ENCODE measurements around the gene BLID. TPM values are rescaled to one million over a fixed set of nuclear protein-coding genes. Genes with fewer than 3 reads are reported as not detected.

BLID gene
- polyA plus RNA-seq, 1 donor = not detected

- DNase-seq = no peak
Measured at GRCh38 chr11:122140500-122140899, 24.5 kb upstream of the BLID start.

- DNase-seq = no peak
Measured at GRCh38 chr11:122139595-122139866, 23.5 kb upstream of the BLID start.

GRCh38 chr11:122138744-122139594 lies 23.0 kb upstream of the BLID start:
- no peak for DNase-seq

GRCh38 chr11:122137078-122137793 lies 21.2 kb upstream of the BLID start:
- DNase-seq = no peak

GRCh38 chr11:122131126-122131525 lies 15.1 kb upstream of the BLID start:
- no peak for DNase-seq

- no peak for DNase-seq
Measured at GRCh38 chr11:122128146-122128545, 12.1 kb upstream of the BLID start.

- DNase-seq = no peak
Measured at GRCh38 chr11:122127020-122127419, 11.0 kb upstream of the BLID start.

GRCh38 chr11:122126024-122126688 lies 10.1 kb upstream of the BLID start:
- no peak for DNase-seq

- DNase-seq = no peak
Measured at GRCh38 chr11:122123263-122123929, 7.4 kb upstream of the BLID start.

- DNase-seq = no peak
Measured at GRCh38 chr11:122122179-122122578, 6.2 kb upstream of the BLID start.

- no peak for DNase-seq
Measured at GRCh38 chr11:122120096-122120495, 4.1 kb upstream of the BLID start.

GRCh38 chr11:122116591-122116990 lies 576 bp upstream of the BLID start:
- no peak for DNase-seq

GRCh38 chr11:122114976-122115375 lies 1.0 kb downstream of the BLID start:
- DNase-seq = no peak

GRCh38 chr11:122113836-122114825 lies 1.9 kb downstream of the BLID start:
- DNase-seq = no peak

- DNase-seq = no peak
Measured at GRCh38 chr11:122112470-122113365, 3.3 kb downstream of the BLID start.

GRCh38 chr11:122109932-122110331 lies 6.1 kb downstream of the BLID start:
- no peak for DNase-seq

GRCh38 chr11:122108828-122109227 lies 7.2 kb downstream of the BLID start:
- no peak for DNase-seq

GRCh38 chr11:122108192-122108799 lies 7.7 kb downstream of the BLID start:
- DNase-seq = peak; percentile 37

GRCh38 chr11:122107566-122107965 lies 8.4 kb downstream of the BLID start:
- no peak for DNase-seq

- DNase-seq = no peak
Measured at GRCh38 chr11:122107045-122107444, 9.0 kb downstream of the BLID start.

All from left kidney (tissue), 2 donors.